Stimulated activated CD4-positive, alpha-beta T cell treated with anti-CD3 and anti-CD28 coated beads, Interleukin-12 subunit alpha, Interleukin-12 subunit beta, amount 100 ng/mL, for 4 hours (primary cell): ENCODE data around the gene INPP5D.

ENCODE experiments used
- DNase-seq: peaks from one replicate; pipeline ENCODE4 v3.0.0-alpha.2; 2020

The INPP5D gene

GRCh38 chr2:233079953-233080835 lies 20.1 kb downstream of the INPP5D start:
- DNase-seq, result no peak

GRCh38 chr2:233080836-233081229 lies 20.7 kb downstream of the INPP5D start:
- DNase-seq, result no peak

GRCh38 chr2:233081232-233081730 lies 21.1 kb downstream of the INPP5D start:
- DNase-seq, result no peak

GRCh38 chr2:233081731-233082221 lies 21.6 kb downstream of the INPP5D start:
- DNase-seq, result no peak

- no peak for DNase-seq
Observed at GRCh38 chr2:233082222-233082930, 22.2 kb downstream of the INPP5D start.

- DNase-seq, result no peak
Observed at GRCh38 chr2:233082931-233083755, 23.0 kb downstream of the INPP5D start.

- DNase-seq, result no peak
Observed at GRCh38 chr2:233083782-233084181, 23.6 kb downstream of the INPP5D start.

GRCh38 chr2:233084488-233084887 lies 24.3 kb downstream of the INPP5D start:
- no peak for DNase-seq

- no peak for DNase-seq
Observed at GRCh38 chr2:233085037-233085838, 25.1 kb downstream of the INPP5D start.

GRCh38 chr2:233085839-233086150 lies 25.7 kb downstream of the INPP5D start:
- DNase-seq, result no peak

- no peak for DNase-seq
Observed at GRCh38 chr2:233087713-233088112, 27.6 kb downstream of the INPP5D start.

- DNase-seq, result no peak
Observed at GRCh38 chr2:233088972-233089345, 28.8 kb downstream of the INPP5D start.

- DNase-seq, result no peak
Observed at GRCh38 chr2:233089851-233090250, 29.7 kb downstream of the INPP5D start.

- no peak for DNase-seq
Observed at GRCh38 chr2:233090879-233091278, 30.7 kb downstream of the INPP5D start.

GRCh38 chr2:233091595-233092375 lies 31.6 kb downstream of the INPP5D start:
- DNase-seq, result no peak

- DNase-seq, result no peak
Observed at GRCh38 chr2:233092432-233093165, 32.5 kb downstream of the INPP5D start.

GRCh38 chr2:233093166-233093448 lies 33.0 kb downstream of the INPP5D start:
- DNase-seq, result no peak

GRCh38 chr2:233093721-233094120 lies 33.6 kb downstream of the INPP5D start:
- no peak for DNase-seq

GRCh38 chr2:233094614-233095013 lies 34.5 kb downstream of the INPP5D start:
- no peak for DNase-seq

GRCh38 chr2:233096006-233096405 lies 35.9 kb downstream of the INPP5D start:
- no peak for DNase-seq

- no peak for DNase-seq
Observed at GRCh38 chr2:233098618-233099017, 38.5 kb downstream of the INPP5D start.
